K562 (cell line): ENCODE data around the gene WDCP. TPM values are rescaled to one million over a fixed set of nuclear protein-coding genes. Genes with fewer than 3 reads are reported as not detected.

Source experiments
- CAMTA2 ChIP-seq: fragments of 250-450 bp; sonication (Bioruptor Pico); conservative IDR thresholded peaks from 2 replicates; pipeline ENCODE4 v1.5.1; 2022
- HDAC1 ChIP-seq, 2 experiments: fragments of 450-650 bp; IDR thresholded peaks; 2 replicates each; pipeline ENCODE4 v1.6.1; 2016 to 2017; ENCODE audit warnings: inconsistent platforms in 1 of 2, mild to moderate bottlenecking in 1 of 2, moderate library complexity in 1 of 2
- MCM7 ChIP-seq, 2 experiments: fragments of 450-650 bp; IDR thresholded peaks; 2 replicates each; pipeline ENCODE4 v1.6.1; 2016 to 2018
- ZFP1 ChIP-seq: fragments of 450-650 bp; formaldehyde crosslinking; IDR thresholded peaks from 2 replicates; pipeline ENCODE4 v1.4.0; 2020; ENCODE audit warnings: mild to moderate bottlenecking, mixed read lengths
- polyA plus RNA-seq, 8 experiments: library from polyadenylated mRNA; depleted of rRNA in 4 of 8; stranded (reverse) in 5 of 8; unstranded in 3 of 8; fragments of >200 nt; fragmentation: Nextera tagmentation in 2 of 8; fragmentation: Illumina TruSeq in 1 of 8; extraction: Ambion mirVana in 2 of 8; extraction: Trizol in 1 of 8; gene quantifications; 2 replicates each; pipeline versions ENCODE4 v1.2.1 to v1.2.3, GENCODE V29; 2011 to 2014; ENCODE audit warnings: inconsistent platforms in 1 of 8, missing spikeins in 1 of 8
- total RNA-seq, 7 experiments: library from RNA; depleted of rRNA in 6 of 7; stranded (reverse); fragments of >200 nt in 6 of 7; fragmentation: Illumina TruSeq in 2 of 7; extraction: Trizol in 2 of 7; gene quantifications; 2 replicates each; pipeline versions ENCODE4 v1.2.1 to v1.2.3, GENCODE V29; 2011 to 2021; ENCODE audit warnings: low replicate concordance in 1 of 7
- TF ChIP-seq, protein P1 (sequence below): fragments of 250-450 bp; sonication (Bioruptor Pico); IDR thresholded peaks from 2 replicates; pipeline ENCODE4 v1.8.0; 2022; ENCODE audit warnings: inconsistent platforms, mild to moderate bottlenecking, moderate library complexity, borderline replicate concordance
- TF ChIP-seq, protein P2 (sequence below), 2 experiments: fragments of 450-650 bp in 1 of 2; IDR thresholded peaks; 2 replicates each; pipeline ENCODE4 v1.6.1; 2011 to 2017; ENCODE audit warnings: low read depth in 2 of 2, antibody characterized with exemption in 1 of 2, borderline replicate concordance in 1 of 2, low read length in 1 of 2, mild to moderate bottlenecking in 1 of 2, mixed read lengths in 1 of 2; ENCODE audit not compliant: control insufficient read depth in 1 of 2
- TF ChIP-seq, protein P3 (sequence below): sonication (generic); formaldehyde crosslinking; IDR thresholded peaks from 2 replicates; pipeline ENCODE4 v1.8.1; 2023; ENCODE audit warnings: missing genetic modification reagents, mild to moderate bottlenecking, borderline replicate concordance
- TF ChIP-seq, protein P4 (sequence below): sonication (generic); formaldehyde crosslinking; IDR thresholded peaks from 2 replicates; pipeline ENCODE4 v1.8.1; 2023; ENCODE audit warnings: mild to moderate bottlenecking, missing genetic modification reagents, moderate library complexity

Gene WDCP
- total and polyA plus RNA-seq, 9 of the 15 experiments (the other 6 are each of a cell fraction or from before 2014, with no cell fraction given) = 10.1 to 41.4 (median 21.8) TPM

DNA sequence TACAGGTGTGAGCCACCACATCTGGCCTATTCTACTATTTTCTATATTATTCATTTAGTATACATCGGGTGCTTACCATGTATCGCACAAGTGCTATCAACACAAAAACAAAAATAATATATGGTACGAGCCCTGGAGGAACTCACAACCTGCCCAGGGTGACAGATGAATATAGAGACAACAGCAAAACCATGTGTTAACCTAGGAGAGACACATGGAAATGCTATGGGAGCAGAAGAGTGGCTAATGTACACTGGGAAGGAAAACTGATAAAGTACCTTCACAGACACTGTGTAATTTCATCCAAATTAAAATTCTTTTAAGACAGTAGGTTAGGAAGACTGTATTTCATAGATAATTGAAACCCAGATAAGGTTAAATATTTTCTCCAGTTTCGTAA lies 25.1 kb upstream of the WDCP start (continued):
- TF ChIP-seq, protein P1, sequence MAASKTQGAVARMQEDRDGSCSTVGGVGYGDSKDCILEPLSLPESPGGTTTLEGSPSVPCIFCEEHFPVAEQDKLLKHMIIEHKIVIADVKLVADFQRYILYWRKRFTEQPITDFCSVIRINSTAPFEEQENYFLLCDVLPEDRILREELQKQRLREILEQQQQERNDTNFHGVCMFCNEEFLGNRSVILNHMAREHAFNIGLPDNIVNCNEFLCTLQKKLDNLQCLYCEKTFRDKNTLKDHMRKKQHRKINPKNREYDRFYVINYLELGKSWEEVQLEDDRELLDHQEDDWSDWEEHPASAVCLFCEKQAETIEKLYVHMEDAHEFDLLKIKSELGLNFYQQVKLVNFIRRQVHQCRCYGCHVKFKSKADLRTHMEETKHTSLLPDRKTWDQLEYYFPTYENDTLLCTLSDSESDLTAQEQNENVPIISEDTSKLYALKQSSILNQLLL (CRISPR knock-in tag) = no peak
- TF ChIP-seq MCM7 (IDR thresholded peaks at IDR 0.05) = no peak
- TF ChIP-seq, protein P2, sequence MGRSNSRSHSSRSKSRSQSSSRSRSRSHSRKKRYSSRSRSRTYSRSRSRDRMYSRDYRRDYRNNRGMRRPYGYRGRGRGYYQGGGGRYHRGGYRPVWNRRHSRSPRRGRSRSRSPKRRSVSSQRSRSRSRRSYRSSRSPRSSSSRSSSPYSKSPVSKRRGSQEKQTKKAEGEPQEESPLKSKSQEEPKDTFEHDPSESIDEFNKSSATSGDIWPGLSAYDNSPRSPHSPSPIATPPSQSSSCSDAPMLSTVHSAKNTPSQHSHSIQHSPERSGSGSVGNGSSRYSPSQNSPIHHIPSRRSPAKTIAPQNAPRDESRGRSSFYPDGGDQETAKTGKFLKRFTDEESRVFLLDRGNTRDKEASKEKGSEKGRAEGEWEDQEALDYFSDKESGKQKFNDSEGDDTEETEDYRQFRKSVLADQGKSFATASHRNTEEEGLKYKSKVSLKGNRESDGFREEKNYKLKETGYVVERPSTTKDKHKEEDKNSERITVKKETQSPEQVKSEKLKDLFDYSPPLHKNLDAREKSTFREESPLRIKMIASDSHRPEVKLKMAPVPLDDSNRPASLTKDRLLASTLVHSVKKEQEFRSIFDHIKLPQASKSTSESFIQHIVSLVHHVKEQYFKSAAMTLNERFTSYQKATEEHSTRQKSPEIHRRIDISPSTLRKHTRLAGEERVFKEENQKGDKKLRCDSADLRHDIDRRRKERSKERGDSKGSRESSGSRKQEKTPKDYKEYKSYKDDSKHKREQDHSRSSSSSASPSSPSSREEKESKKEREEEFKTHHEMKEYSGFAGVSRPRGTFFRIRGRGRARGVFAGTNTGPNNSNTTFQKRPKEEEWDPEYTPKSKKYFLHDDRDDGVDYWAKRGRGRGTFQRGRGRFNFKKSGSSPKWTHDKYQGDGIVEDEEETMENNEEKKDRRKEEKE (IDR thresholded peaks at IDR 0.05; ENCODE audit: borderline replicate concordance in 1 of 2, control insufficient read depth in 1 of 2, low read depth in 2 of 2, low read length in 1 of 2) = no peak
- no peak for TF ChIP-seq ZFP1
- no peak for TF ChIP-seq CAMTA2 (CRISPR knock-in tag)
- TF ChIP-seq, protein P3, sequence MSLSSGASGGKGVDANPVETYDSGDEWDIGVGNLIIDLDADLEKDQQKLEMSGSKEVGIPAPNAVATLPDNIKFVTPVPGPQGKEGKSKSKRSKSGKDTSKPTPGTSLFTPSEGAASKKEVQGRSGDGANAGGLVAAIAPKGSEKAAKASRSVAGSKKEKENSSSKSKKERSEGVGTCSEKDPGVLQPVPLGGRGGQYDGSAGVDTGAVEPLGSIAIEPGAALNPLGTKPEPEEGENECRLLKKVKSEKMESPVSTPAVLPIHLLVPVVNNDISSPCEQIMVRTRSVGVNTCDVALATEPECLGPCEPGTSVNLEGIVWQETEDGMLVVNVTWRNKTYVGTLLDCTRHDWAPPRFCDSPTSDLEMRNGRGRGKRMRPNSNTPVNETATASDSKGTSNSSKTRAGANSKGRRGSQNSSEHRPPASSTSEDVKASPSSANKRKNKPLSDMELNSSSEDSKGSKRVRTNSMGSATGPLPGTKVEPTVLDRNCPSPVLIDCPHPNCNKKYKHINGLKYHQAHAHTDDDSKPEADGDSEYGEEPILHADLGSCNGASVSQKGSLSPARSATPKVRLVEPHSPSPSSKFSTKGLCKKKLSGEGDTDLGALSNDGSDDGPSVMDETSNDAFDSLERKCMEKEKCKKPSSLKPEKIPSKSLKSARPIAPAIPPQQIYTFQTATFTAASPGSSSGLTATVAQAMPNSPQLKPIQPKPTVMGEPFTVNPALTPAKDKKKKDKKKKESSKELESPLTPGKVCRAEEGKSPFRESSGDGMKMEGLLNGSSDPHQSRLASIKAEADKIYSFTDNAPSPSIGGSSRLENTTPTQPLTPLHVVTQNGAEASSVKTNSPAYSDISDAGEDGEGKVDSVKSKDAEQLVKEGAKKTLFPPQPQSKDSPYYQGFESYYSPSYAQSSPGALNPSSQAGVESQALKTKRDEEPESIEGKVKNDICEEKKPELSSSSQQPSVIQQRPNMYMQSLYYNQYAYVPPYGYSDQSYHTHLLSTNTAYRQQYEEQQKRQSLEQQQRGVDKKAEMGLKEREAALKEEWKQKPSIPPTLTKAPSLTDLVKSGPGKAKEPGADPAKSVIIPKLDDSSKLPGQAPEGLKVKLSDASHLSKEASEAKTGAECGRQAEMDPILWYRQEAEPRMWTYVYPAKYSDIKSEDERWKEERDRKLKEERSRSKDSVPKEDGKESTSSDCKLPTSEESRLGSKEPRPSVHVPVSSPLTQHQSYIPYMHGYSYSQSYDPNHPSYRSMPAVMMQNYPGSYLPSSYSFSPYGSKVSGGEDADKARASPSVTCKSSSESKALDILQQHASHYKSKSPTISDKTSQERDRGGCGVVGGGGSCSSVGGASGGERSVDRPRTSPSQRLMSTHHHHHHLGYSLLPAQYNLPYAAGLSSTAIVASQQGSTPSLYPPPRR = no peak
- no peak for TF ChIP-seq HDAC1 (IDR thresholded peaks at IDR 0.05)
- TF ChIP-seq, protein P4, sequence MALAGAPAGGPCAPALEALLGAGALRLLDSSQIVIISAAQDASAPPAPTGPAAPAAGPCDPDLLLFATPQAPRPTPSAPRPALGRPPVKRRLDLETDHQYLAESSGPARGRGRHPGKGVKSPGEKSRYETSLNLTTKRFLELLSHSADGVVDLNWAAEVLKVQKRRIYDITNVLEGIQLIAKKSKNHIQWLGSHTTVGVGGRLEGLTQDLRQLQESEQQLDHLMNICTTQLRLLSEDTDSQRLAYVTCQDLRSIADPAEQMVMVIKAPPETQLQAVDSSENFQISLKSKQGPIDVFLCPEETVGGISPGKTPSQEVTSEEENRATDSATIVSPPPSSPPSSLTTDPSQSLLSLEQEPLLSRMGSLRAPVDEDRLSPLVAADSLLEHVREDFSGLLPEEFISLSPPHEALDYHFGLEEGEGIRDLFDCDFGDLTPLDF = no peak
